HG02970 (cell line): Measurements from ENCODE around the gene CCDC88B.

ENCODE experiments used
- ATAC-seq: cut with Tn5 transposase; IDR thresholded peaks from one replicate; pipeline ENCODE4 v1.9.1; 2021; ENCODE audit warnings: mild to moderate bottlenecking, moderate library complexity, moderate number of reproducible peaks; ENCODE audit not compliant: unreplicated experiment, low FRiP score

The CCDC88B gene

GRCh38 chr11:64341429-64341828 is 1.4 kb downstream of the CCDC88B start:
- ATAC-seq = no peak

DNA sequence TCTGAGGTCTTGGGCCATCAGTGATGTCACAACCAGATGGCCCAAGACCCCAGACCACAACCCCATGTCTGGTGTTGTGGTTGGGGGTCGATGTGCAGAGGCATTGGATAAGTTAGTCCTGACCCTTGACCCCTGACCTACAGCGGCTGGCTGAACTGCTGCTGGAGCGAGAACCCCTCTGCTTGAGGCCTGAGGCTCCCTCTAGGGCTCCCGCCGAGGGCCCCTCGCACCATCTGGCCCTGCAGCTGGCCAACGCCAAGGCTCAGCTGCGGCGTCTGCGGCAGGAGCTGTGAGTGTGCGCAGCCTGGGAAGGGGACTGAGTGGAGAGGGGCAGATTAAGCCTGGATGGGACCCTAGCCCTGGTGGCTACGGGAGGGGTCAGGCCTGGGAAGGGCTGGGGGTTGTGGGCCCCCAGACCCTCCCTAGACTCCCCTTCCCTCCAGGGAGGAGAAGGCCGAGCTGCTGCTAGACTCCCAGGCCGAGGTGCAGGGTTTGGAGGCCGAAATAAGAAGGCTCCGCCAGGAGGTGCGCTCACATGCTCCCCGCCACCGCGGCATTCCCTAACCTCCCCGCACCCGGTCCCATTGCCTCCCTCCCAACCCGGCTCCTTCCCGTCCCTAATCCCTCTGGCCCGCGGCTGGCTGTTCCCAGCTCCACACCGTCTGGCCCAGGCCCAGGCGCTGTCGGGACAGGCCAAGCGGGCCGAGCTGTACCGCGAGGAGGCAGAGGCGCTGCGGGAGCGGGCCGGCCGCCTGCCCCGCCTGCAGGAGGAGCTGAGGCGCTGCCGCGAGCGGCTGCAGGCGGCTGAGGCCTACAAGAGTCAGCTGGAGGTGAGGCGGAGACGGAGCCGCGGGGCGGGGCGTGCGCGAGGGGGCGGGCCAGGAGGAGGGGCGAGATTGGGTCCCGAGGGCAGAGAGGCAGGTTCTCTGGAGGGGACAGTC is 2.1 kb downstream of the CCDC88B start:
- peak; percentile 38 for ATAC-seq

DNA sequence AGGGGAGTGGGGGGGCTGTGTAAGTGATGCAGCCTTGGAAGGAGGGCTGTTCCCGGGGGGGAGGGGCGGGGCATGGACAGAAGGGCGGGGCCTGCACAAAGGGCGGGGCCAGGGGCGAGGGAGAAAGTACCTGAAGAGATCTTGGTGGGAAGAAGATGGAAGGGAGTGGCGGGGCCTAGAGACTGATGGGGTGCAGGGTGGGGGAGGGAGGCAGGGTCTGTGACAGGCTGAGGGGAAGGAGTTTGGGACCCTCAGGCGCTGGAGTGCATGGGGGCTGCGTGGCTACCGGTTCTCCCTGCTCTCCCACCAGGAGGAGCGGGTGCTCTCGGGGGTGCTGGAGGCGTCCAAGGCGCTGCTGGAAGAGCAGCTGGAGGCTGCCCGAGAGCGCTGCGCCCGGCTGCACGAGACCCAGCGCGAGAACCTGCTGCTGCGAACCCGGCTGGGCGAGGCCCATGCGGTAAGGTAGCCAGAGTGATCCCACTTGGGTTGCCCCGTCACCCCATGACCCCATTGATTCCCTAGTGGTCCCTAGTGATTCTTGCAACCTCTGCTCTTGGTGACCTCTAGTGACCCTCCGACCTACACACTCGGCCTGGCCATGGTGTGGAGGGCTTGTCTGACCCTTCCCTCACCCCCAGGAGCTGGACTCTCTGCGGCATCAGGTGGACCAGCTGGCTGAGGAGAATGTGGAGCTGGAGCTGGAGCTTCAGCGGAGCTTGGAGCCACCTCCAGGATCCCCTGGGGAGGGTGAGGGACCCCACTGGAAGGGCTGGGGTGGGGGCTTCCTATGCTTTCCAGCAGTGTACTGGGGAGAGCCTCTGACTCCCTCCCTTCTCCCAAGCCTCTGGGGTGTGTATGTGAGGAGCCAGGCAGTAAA is 3.1 kb downstream of the CCDC88B start:
- no peak for ATAC-seq

DNA sequence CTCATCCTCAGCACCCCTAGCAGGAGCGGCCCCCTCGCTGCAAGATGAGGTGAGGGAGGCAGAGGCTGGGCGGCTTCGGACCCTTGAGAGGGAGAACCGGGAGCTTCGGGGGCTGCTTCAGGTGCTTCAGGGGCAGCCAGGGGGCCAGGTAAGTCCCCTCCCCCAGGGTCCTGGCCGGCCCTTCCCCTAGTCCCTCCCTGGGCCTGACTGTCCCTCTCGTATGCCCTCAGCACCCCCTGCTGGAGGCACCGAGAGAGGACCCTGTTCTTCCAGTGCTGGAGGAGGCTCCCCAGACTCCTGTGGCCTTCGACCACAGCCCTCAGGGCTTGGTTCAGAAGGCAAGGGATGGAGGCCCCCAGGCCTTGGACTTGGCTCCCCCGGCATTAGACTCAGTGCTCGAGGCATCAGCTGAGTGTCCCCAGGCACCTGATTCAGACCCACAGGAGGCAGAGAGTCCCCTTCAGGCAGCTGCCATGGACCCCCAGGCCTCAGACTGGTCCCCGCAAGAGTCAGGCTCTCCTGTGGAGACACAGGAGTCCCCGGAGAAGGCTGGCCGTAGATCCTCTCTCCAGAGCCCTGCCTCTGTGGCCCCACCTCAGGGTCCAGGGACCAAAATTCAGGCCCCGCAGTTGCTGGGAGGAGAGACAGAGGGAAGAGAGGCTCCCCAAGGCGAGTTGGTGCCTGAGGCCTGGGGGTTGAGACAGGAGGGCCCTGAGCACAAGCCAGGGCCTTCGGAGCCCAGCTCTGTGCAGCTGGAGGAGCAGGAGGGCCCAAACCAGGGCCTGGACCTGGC is 4.0 kb downstream of the CCDC88B start:
- ATAC-seq = no peak

DNA sequence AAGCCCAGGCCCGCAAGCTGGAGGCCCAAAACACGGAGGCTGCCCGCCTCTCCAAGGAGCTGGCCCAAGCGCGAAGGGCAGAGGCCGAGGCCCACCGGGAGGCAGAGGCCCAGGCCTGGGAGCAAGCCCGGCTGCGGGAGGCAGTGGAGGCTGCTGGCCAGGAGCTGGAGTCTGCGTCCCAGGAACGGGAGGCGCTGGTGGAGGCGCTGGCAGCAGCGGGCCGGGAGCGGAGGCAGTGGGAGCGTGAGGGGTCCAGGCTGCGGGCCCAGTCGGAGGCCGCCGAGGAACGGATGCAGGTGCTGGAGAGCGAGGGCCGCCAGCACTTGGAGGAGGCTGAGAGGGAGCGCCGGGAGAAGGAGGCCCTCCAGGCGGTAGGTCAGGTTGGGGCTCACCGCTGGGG is 4.8 kb downstream of the CCDC88B start:
- no peak for ATAC-seq

- ATAC-seq = no peak
These were observed 7.3 kb downstream of the CCDC88B start for GRCh38 chr11:64347193-64347867.

- ATAC-seq = no peak
These were observed 8.5 kb downstream of the CCDC88B start for GRCh38 chr11:64348383-64349024.

DNA sequence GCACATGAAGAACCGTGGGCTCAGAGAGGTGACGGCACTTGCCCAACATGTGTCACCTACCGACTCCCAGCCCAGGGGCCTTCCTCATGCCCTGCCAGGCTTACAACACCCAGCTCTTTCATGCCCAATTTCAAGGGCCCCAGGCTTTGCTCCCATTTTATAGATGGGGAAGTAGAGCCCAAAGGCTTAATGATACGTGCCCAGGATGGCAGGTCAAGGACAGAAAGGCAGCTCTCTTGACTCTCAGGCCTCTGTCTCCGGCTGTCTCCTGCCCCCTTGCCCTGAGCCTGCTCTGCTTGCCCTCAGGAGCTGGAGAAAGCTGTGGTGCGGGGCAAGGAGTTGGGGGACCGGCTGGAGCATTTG is 9.0 kb downstream of the CCDC88B start:
- no peak for ATAC-seq

DNA sequence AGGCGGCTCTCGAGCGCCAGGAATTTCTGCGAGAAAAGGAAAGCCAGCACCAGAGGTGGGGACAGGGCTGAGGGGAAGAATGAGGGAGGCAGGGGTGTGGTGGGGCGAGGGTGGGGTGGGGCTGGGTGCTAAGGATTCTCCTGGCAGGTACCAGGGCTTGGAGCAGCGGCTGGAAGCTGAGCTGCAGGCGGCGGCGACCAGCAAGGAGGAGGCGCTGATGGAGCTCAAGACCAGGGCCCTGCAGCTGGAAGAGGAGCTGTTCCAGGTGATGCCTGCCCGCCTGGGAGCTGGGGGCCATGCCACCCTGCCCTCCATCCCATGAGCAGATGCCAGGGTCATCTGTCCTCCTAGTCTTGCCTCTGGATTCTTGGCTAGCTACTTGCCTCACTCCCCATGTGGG is 9.4 kb downstream of the CCDC88B start:
- ATAC-seq = no peak

DNA sequence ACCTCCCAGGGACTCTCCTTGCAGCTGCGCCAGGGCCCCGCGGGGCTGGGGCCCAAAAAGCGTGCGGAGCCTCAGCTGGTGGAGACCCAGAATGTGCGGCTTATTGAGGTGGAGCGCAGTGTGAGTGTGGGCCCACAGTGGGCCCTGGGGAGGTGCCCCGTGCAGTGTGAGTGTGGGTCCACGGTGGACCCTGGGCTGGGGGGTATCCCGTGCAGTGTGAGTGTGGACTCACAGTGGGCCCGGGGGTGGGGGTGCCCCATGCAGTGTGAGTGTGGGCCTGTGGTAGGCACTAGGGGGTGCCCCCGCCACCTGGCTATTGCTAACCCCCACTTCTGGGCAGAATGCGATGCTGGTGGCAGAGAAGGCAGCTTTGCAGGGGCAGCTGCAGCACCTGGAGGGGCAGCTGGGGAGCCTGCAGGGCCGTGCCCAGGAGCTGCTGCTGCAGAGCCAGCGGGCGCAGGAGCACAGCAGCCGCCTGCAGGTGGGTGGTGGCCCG is 11.2 kb downstream of the CCDC88B start:
- no peak for ATAC-seq

DNA sequence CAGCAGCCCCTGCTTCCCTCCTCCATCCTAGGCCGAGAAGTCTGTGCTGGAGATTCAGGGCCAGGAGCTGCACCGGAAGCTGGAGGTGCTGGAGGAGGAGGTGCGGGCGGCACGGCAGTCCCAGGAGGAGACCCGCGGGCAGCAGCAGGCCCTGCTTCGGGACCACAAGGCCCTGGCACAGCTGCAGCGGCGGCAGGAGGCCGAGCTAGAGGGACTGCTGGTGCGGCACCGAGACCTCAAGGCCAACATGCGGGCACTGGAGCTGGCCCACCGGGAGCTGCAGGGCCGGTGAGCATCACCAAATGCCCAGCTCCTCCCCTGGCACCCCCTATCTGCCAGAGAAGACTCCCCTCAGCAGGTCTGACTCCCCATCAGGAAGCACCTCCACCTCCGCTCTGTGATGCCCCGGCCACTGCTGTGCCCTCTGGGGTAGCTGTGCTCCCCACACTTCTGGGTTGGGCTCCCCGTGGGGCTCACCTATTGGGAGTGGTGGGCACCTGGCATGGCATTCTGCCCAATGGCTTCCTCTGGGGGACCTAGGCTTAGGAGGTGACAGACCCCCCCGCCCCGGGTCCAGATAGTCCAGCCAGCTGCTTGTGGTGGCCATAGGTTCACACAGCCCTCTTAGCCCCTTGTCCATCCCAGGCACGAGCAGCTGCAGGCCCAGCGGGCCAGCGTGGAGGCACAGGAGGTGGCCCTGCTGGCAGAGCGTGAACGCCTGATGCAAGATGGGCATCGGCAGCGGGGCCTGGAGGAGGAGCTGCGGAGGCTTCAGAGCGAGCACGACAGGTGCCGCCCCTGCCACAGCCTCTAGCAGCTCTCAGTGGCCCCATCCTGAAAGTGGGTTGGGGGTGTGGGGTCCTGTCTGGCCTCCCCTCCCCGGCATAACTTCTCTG is 12.3 kb downstream of the CCDC88B start:
- ATAC-seq = no peak

DNA sequence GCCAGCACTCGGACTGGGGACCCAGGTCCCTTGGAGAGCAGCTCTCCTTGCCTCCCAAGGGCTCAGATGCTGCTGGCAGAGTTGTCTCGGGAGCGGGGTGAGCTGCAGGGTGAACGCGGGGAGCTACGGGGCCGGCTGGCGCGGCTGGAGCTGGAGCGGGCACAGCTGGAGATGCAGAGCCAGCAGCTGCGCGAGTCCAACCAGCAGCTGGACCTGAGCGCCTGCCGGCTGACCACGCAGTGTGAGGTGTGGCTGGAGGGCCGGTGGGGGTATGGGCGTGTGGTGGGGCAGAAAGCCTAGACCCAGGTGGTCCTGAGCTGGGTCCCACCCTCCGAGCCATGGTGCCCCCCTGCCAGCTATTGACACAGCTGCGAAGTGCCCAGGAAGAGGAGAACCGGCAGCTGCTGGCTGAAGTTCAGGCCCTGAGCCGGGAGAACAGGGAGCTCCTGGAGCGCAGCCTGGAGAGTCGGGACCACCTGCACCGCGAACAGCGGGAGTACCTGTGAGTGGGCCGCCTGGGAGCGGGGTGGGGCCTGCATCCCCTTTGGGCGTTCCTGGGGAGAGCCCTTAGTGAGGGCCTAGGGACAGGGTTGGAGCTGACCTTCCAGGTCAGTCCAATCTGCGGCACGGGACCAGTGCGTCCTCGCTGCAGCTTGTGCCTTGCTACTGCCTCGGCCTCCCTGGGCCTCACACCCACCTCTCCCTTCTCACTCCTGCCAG is 13.2 kb downstream of the CCDC88B start:
- ATAC-seq = no peak

GRCh38 chr11:64353715-64354506 is 13.9 kb downstream of the CCDC88B start:
- no peak for ATAC-seq

DNA sequence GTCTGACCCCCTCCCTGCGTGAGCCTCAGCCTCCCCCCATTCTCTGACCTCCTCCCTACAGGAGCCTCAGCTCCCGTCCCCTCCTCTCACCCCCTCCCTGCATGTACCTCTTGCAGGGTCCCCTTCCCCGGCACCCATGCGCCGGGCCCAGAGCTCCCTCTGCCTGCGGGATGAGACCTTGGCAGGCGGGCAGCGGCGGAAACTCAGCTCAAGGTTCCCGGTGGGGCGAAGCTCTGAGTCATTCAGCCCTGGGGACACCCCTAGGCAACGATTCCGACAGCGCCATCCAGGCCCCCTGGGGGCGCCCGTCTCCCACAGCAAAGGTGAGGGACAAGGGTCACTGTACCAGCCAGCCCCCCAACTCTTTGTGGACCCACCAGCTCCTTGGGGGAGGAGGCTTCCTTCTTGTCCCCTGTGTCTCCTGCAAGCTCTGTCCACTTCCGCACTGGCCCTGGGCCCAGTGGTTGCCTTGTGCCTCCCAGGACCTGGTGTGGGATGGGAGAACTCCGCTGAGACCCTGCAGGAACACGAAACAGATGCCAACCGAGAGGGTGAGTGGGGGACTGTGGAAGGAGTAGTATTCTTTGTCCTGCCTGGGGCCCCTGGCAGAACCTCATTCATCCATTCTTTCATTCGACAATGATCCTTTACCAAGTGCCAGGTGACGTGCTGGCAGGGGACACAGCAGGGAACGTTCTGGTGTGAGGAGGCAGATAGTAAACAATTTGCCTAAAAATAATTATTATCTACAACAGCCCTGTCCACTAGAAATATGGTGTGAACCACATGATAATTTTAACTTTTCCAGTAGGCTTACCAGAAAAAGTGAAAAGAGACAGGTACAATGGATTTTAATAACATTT is 15.3 kb downstream of the CCDC88B start:
- ATAC-seq = no peak

- ATAC-seq = no peak
These were observed 16.8 kb downstream of the CCDC88B start for GRCh38 chr11:64356498-64357411.
